IMR-90 (cell line): ENCODE data around the gene VLDLR.

Experiments
- SMC3 ChIP-seq: fragments of 150-350 bp; IDR thresholded peaks from 2 replicates; pipeline ENCODE4 v1.6.1; 2016; ENCODE audit warnings: low read depth, mild to moderate bottlenecking, antibody characterized with exemption, low read length, moderate library complexity
- TF ChIP-seq, protein P1 (sequence below): conservative IDR thresholded peaks from 2 replicates; pipeline ENCODE4 v1.5.1; 2012; ENCODE audit warnings: mild to moderate bottlenecking, low read depth, low read length, improper control_type of control experiment

GRCh38 chr9:2662496-2662895 is 40.9 kb downstream of the VLDLR start:
- no peak for TF ChIP-seq SMC3
- TF ChIP-seq, protein P1, sequence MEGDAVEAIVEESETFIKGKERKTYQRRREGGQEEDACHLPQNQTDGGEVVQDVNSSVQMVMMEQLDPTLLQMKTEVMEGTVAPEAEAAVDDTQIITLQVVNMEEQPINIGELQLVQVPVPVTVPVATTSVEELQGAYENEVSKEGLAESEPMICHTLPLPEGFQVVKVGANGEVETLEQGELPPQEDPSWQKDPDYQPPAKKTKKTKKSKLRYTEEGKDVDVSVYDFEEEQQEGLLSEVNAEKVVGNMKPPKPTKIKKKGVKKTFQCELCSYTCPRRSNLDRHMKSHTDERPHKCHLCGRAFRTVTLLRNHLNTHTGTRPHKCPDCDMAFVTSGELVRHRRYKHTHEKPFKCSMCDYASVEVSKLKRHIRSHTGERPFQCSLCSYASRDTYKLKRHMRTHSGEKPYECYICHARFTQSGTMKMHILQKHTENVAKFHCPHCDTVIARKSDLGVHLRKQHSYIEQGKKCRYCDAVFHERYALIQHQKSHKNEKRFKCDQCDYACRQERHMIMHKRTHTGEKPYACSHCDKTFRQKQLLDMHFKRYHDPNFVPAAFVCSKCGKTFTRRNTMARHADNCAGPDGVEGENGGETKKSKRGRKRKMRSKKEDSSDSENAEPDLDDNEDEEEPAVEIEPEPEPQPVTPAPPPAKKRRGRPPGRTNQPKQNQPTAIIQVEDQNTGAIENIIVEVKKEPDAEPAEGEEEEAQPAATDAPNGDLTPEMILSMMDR, result no peak
